ENCODE data around the gene DDIT3.

DDIT3 gene

DNA sequence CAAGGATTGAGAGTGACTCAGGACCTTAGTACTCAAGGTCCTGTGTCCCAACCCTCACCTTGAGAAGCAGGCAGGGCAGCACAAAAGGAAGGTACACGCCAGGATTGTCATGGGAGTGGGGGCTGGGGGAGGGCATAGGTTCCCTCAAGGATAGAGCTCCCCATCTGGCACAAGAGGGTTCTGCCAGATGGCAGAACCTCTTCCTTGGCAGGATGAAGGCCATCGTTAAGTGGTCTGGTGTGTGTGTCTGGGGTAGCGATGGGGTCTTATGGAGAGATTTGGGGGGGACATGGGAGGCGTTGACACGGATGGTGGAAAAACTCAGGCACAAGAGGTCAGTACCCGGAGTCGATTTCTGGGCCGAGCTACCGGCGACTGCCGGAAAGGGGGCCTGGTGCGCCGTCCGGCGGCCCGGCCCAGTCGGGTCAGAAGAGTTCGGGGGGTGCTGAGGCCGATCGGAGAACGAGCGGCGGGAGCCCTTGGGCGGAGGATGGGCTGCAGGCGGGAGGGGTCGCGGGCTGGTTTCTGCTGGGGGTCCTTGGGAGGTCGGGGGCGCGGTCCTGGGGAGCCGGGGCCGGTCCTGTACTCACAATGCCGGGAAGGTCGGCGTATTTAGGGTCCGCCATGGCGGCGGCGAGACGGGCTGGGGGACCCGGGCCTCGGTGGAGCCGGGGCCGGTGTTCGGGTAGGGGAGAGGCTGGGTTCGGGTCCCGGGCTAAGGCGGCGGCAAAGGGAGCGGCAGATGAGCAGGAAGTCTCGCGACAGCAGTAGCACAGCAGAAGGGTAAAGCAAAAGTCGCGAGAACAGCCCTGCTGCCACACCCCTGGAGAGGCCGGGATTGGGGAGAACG, 26.3 kb upstream of the DDIT3 start, which contains the start of gene DCTN2:
DCTN2 (minus strand) TSS at position 755 of the 850 bp plus-strand sequence; CDS start at position 626, 129 bp downstream.
- FAIRE-seq, result peak; percentile 95

DNA sequence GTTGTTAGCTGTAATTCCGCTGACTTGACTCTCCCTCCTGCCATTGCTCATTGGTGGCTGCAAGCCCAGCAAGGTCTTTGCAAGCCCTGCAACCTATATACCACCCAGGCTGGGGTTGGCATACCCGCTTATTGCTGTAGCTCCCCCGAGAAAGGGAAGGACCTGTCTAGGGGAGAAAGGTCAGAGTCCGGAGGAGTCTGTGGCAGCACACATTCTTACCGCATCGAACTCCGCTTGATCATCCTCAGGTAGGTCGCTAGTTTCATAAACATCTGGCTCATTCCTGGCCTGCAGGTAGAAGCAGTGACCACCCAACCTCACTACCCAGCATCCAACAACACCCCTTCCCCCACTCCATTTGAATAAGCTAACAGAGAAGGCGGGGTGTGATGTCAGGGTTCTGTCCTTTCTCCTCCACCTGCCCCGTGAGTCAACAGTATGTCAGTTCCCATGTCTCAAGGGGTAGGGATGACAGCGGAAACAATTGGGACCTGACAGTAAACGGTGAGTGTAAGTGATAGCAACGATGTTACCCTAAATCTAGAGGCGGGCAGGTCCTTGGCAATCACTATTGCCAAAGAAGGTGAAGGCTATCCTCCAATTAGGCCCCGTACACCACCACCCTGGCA, 25.6 kb upstream of the DDIT3 start:
- no peak for FAIRE-seq

DNA sequence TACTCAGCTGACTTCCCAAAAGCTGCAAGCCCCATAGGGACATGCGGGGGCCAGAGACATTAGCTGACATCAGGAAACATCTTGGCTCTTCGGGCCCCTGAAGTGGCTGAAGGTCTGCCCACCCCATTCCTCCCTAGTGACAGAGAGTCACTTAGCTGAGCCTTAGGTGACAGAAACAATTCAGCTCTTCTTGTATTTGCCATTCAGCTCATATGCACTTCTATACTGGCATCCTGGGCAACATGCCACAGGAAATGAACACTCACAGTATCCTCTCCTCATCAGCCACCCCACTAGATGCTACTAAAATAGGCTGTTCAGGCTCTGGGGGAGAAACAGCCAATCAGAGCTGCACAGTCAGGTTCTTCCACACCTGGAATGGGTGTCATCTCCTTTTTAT, 23.3 kb upstream of the DDIT3 start:
- FAIRE-seq, result no peak

DNA sequence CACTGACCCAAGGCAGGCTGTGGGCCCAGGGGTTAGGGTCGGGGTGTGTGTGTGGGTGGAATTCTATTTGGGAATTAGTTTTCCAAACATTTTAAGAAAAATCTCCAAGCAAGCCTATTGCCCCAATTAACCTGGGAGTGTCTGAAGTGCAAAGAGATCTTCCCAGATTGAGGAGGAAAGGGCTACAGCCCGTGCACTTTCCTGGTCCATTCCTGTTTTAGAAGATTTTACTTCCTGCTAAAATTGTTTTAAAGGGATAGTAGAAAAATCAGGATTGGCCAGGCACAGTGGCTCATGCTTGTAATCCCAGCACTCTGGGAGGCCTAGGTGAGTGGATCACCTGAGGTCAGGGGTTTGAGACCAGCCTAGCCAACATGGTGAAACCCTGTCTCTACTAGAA, 21.4 kb upstream of the DDIT3 start:
- no peak for FAIRE-seq

DNA sequence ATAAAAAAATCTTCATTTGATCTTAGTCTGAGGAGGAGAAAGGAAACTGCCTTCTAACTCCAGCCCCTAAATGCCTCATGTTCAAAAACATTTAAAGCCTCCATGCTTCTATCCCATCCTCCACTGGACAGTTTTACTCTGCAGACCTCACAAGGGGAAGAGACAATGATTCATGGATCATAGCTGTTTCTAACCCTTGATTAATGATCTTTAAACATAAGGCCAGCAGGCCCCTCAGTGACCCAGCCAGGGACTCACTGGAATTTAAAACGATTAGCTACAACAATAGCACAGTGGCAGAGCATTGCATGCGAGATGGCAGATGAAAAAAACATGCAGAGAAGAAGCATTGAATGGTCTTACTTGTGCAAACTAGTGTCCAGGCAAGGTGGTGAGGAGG, 20.7 kb upstream of the DDIT3 start:
- no peak for FAIRE-seq

DNA sequence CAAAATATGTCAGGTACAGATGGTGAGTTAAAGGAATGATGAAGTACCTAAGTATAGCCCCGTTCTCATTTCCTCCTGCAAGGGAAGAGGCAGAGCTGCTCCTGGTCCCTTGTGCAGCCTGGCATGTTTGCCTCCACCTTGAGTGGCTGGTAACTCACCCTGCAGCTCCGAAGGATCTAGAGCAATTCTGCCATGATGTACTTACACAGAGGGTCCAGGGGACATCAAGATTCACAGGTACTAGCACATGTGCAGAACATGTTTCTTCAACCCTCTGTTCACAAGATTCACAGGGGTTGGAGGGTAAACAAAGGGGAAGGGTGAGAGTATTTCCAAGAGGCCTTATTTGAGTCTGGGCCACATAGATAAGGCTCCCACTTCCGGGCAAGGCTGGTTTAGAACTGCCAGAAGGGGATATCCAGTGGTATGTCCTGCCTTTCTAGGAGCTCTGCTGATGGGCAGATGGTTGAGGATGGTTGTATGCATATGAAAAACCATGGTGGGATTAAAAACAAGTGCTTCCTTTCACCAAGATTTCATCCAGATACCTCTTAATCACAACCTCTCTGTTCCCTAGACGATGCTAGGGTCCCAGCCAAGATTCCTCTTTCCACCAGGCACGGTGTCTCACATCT, 18.9 kb upstream of the DDIT3 start:
- FAIRE-seq, result no peak

DNA sequence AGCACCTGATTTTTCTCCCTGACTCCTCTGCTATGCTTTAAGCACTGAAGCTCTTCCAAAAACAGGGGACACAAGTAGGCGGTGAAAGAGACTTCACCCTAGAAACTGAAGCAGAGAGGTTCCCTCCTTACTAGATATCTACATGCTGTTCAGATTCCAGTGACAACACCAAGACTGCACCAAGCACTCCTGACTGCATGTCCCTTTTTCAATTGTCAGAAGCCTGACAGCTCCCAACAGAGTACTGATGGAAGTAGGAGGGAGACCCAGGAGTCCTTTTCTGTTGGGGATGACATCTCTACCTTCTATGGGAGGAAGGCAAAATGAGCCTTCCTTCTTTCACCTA, 16.3 kb upstream of the DDIT3 start:
- FAIRE-seq, result no peak

DNA sequence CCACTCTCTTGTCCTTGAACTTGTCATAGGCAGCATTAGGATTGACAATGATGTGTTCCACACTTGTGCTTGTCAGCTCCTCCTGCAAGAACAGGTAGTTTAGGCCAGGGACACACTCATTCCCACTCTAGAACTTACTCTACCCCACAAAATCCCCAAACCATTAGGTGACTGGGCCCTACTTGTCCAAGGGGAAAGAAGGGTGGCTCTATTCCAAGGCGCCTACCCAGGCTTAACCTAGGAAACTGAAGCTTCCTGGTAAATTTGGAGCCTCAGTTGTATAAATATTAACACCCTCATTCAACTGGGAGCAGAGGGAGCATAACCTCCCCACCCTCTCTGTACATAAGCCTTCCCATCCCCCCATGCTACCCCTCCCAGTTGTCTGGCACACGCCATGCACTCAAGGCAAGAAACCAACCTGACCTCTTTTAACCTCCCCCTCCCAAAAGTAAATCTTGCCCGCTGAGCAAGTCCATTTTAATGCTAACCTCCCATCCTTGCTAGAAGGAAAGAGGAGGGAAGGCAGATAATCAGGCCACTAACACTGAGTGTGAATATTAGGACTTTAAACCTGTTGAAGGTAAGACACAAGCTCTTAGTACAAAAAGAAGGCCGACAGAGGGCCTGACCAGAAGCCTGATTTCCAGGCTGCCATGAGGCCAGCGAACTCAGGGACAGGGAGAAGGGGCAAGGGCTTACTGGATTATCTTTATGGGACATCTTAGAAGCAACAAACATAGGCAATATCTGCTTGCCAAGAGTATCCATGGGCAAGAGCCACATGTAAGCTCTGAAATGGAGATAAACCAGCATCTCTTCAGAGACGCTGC, 15.7 kb upstream of the DDIT3 start:
- no peak for FAIRE-seq

DNA sequence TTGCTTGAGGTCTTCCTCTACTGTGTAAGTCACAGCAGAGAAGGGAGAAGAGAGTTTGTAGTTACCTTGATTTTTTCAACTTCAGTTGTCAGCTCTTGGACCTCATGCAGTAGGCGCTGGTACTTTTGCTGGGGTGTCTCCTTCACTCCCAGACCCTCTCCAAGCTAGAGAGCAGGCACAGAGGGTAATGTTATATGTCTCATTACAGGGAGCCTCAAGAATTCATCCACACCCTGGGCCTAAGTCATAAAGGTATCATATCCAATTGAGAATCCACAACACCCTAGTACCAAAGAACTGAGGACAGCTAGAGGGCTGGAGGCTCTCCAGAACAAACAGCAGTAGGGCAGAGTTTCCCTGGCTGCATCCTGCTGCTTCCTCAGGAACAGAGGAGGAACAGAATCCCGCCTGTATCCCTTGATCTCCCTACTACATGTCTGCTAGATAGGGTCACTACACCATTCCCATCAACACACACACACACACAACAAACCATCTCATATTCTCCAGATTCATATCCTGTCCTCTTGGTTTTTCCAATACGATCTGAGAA, 14.8 kb upstream of the DDIT3 start:
- no peak for FAIRE-seq

DNA sequence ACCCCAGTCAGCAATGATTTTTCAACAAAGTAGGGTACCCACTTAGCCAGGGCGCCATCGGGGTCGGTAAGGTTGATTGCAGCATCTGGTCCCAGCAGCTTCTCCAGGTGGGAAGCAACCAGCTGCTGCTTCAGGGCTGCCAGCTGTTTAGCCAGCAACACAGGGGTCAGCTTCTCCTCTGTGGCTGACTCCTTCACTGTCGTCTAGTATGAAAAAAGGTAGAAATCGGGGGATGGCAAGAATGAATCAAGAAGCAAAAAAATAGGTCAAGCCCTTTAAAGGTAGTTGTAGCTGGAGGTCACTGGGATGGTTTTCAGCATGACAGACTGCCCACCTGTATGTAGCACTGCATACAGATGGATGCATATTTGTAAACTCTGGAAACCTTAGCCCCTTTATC, 13.9 kb upstream of the DDIT3 start:
- FAIRE-seq, result no peak

DNA sequence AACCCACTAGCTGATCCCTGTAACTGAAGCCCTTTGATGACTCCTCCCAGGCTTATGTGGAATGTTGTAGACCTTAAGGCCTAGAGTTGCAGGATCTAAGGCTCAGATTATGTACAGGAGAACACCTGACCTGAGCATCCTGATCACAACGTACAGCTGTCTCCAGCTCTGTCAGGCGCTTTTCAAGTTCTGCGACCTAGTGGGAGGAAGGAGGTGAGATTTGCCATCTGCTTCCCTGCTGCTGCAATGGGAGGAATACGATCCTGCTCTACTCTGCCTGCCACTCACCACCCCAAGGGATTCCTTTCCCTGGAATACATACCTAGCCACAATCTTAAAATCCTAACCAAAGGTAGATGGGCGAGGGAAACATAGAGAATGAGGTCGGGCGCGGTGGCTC, 12.8 kb upstream of the DDIT3 start:
- FAIRE-seq, result no peak

DNA sequence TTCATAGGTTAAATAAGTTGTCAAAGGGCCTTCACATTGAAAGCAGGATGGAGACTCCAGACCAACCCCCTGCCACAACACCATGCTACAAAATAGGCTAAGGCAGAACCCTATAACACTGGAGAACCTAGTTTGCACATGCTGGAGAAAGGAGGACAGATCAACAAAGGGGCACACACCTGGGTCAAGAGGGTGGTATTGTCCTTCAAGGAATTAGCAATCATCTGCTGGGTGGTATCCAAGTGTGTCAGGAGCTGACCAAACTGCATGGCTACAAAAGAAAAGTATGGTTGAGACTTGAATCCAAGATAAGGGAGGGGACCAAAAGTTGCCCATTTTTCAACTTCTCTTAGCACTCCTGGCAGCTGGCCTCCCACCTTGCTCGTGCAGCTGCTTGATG, 11.5 kb upstream of the DDIT3 start:
- no peak for FAIRE-seq

DNA sequence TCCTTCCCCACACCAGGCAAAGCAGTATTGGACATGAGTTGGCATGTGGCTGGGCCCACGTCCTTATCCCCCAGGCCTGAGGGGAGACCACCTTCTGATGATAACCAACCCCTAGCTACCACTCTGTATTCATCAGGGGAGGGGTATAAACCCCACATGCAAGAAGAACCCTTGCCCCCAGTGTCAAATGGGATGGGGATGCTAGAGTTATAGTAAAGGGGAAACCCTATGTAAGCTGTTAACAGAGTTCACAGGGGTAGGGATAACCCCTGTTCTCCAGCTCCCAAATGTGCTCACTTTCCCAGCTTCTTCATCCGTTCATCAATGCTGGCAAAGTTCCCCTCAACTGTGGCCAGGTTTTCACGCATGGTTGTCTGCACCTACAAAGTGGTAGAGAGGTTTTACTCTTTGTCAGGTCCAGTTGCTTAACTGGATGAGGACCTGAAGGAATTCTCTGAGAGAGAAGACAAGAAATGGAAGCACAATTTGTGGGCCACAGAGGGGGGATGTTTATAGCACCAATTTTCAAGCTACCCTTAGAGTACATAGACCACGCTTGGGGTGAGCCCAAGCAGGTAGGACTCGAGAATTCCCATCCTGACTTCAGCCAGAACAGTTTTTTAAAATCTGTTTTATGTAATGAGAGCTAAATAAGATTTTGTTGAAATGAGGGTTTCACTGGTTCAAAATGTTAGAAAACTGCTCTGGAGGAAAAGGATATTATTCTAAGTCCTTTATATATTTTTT, 10.3 kb upstream of the DDIT3 start:
- no peak for FAIRE-seq

DNA sequence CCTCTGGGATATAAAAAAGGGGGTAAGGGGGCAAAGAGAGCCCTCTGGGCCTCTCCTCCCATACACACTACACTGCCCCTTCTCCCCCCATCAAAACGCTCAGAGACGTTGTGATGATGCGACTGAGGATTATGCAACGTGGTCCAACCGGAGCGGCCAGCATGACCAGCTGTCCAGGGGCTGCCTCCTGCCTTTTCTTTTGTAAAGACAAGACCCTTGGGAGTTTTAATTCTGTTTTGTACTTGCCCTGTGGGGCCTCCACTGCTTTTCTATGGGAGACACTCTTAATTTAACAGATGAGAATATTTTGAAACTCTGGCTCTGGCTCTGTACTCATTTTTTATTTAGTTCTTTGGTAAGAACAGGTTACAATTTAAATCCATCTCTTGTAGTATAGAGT, 9.5 kb upstream of the DDIT3 start:
- FAIRE-seq, result no peak

DNA sequence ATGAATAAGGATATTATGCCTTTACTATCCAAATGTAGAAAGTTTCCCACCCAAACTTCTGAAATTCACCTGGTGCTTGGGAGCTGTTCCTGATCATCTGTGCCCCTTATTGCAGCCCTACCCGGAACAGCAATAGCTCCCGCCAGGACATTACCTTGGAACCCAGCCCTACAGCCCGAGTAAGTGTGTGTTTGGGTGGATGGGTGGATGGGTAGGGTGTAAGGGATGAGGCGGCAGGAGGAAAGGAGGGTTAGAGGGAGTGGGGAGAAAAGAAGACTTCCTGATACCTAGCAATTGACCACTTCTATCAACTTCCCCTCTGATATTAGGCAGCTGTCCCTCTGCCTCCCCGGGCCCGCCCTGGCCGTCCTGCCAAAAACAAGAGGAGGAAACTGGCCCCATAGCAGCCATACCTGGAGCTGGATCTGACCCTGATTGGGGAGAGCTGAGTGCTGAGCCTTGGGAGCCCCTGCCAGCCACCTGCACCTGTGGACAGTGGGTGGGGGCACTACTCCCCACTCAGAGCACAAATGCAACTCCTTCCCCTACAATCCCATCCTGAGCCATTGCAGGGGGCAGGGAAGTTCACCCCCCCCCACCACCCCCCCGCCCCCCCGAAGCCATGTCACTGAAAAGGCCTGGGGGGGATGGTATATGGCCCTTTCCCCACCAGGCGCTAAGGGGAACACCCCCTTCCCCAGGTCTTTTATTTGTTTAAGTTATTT, 8.7 kb upstream of the DDIT3 start:
- no peak for FAIRE-seq

DNA sequence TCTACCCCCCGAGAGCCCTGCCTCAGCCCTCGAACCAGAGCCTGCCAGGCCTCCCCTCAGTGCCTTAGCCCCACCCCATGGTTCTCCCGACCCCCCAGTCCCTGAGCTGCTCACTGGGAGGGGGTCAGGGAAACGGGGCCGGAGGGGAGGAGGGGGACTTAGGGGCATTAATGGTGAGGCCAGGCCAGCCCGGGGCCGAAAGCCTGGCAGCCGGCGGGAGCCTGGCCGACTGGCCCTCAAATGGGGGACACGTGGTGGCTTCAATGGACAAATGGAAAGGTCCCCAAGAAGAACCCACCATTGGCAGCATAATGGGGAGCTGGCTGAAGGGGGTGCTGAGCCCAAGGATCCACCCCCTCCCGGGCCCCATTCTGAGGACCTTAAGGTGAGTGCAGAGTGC, 7.9 kb upstream of the DDIT3 start:
- no peak for FAIRE-seq

DNA sequence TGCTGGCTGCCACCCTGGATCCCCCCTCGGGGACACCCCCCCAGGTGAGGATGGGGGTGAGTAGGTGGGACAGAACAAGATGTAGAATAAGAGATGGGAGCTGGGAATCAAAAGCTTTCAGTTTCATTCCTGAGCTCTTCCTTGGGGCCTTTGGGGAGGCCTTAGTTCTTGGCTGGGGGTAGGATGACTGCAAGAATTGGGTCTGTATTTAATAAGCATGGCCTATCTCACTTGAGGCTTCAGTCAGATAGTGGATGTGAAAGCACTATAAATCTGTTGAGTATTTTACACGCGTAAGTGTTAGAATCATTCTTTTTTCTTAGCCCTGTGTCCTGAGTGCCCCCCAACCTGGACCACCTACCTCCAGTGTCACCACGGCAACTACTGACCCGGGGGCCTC, 6.9 kb upstream of the DDIT3 start:
- no peak for FAIRE-seq

DNA sequence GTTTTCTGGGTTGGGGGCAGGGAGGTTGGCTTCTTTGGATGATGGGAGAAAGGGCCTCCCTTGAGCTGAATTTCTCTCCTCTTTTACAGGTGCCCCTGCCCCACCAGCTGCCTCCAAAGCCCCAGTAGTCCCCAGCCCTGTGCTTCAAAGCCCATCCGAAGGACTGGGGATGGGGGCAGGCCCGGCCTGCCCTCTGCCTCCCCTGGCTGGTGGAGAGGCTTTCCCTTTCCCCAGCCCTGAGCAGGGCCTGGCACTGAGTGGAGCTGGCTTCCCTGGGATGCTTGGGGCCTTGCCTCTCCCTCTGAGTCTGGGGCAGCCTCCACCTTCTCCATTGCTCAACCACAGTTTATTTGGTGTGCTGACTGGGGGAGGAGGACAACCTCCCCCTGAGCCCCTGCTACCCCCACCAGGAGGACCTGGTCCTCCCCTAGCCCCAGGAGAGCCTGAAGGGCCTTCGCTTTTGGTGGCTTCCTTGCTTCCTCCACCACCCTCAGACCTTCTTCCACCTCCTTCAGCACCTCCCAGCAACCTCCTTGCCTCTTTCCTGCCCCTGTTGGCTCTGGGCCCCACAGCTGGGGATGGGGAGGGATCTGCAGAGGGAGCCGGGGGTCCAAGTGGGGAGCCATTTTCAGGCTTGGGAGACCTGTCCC, 6.3 kb upstream of the DDIT3 start:
- no peak for FAIRE-seq

DNA sequence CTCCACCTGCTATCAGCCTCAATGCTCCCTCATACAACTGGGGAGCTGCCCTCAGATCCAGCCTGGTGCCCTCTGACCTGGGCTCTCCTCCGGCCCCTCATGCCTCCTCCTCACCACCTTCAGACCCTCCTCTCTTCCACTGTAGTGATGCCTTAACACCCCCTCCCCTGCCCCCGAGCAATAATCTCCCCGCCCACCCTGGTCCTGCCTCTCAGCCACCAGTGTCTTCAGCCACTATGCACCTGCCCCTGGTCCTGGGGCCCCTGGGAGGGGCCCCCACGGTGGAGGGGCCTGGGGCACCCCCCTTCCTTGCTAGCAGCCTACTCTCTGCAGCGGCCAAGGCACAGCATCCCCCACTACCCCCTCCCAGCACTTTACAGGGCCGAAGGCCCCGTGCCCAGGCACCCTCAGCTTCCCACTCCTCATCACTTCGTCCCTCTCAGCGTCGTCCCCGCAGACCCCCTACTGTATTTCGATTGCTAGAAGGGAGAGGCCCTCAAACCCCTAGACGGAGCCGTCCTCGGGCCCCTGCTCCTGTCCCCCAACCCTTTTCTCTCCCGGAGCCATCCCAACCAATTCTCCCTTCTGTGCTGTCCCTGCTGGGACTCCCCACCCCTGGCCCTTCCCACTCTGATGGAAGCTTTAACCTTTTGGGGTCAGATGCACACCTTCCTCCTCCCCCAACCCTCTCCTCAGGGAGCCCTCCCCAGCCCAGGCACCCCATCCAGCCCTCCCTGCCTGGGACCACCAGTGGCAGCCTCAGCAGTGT, 5.5 kb upstream of the DDIT3 start:
- FAIRE-seq, result no peak

All from A204.1 (cell line).